Stimulated activated naive CD8-positive, alpha-beta T cell treated with anti-CD3 and anti-CD28 coated beads, Interleukin-15, Interleukin-2, amounts not matched to agents 100 U/mL and 50 U/mL, for 24 hours (primary cell): ENCODE data around the gene BMPR1A.

Experiments
- ATAC-seq: fragments of 150-1000 bp; cut with Tn5 transposase; one replicate; pipeline ENCODE4 v1.10.0; 2021
- DNase-seq: peaks from one replicate; pipeline ENCODE4 v3.0.0; 2021

BMPR1A gene

GRCh38 chr10:86802473-86803108 lies 46.2 kb downstream of the BMPR1A start:
- DNase-seq (no peak), ATAC-seq (no peak)

GRCh38 chr10:86803156-86803555 lies 46.7 kb downstream of the BMPR1A start:
- DNase-seq (no peak), ATAC-seq (no peak)

GRCh38 chr10:86804805-86805204 lies 48.4 kb downstream of the BMPR1A start:
- ATAC-seq (no peak), DNase-seq (no peak)

- DNase-seq = no peak
- no peak for ATAC-seq
These were observed 56.7 kb downstream of the BMPR1A start for GRCh38 chr10:86813101-86813500.

- no peak for DNase-seq
- no peak for ATAC-seq
These were observed 57.6 kb downstream of the BMPR1A start for GRCh38 chr10:86813982-86814381.

- no peak for ATAC-seq
- no peak for DNase-seq
These were observed 58.7 kb downstream of the BMPR1A start for GRCh38 chr10:86815035-86815617.

GRCh38 chr10:86815640-86816039 lies 59.2 kb downstream of the BMPR1A start:
- no peak for ATAC-seq

GRCh38 chr10:86817246-86817645 lies 60.8 kb downstream of the BMPR1A start:
- ATAC-seq (no peak), DNase-seq (no peak)

More at GRCh38 chr10:86815640-86816039, 59.2 kb downstream of the BMPR1A start:
- DNase-seq = no peak

- no peak for ATAC-seq
- DNase-seq = no peak
These were observed 63.1 kb downstream of the BMPR1A start for GRCh38 chr10:86819567-86819966.

- no peak for ATAC-seq
- no peak for DNase-seq
These were observed 64.1 kb downstream of the BMPR1A start for GRCh38 chr10:86820509-86820908.

- DNase-seq (no peak), ATAC-seq (no peak)
These were observed 65.1 kb downstream of the BMPR1A start for GRCh38 chr10:86821388-86821999.

GRCh38 chr10:86823565-86823964 lies 67.1 kb downstream of the BMPR1A start:
- DNase-seq (no peak), ATAC-seq (no peak)

- no peak for DNase-seq
- no peak for ATAC-seq
These were observed 67.7 kb downstream of the BMPR1A start for GRCh38 chr10:86824151-86824550.

- ATAC-seq = no peak
- DNase-seq = no peak
These were observed 68.9 kb downstream of the BMPR1A start for GRCh38 chr10:86825366-86825765.

- DNase-seq (no peak), ATAC-seq (no peak)
These were observed 71.2 kb downstream of the BMPR1A start for GRCh38 chr10:86827639-86828038.

- no peak for DNase-seq
- ATAC-seq = no peak
These were observed 71.7 kb downstream of the BMPR1A start for GRCh38 chr10:86828145-86828544.

GRCh38 chr10:86829472-86829871 lies 73.1 kb downstream of the BMPR1A start:
- DNase-seq = no peak
- ATAC-seq = no peak

GRCh38 chr10:86830043-86830591 lies 73.7 kb downstream of the BMPR1A start:
- DNase-seq = no peak
- ATAC-seq = no peak

GRCh38 chr10:86833969-86834368 lies 77.5 kb downstream of the BMPR1A start:
- ATAC-seq = no peak

GRCh38 chr10:86836044-86836443 lies 79.6 kb downstream of the BMPR1A start:
- ATAC-seq (peak; percentile 59), DNase-seq (no peak)

More at GRCh38 chr10:86833969-86834368, 77.5 kb downstream of the BMPR1A start:
- DNase-seq = no peak

GRCh38 chr10:86837663-86838062 lies 81.2 kb downstream of the BMPR1A start:
- ATAC-seq (no peak), DNase-seq (no peak)

GRCh38 chr10:86840498-86840897 lies 84.1 kb downstream of the BMPR1A start:
- DNase-seq = no peak
- no peak for ATAC-seq

- ATAC-seq (peak; percentile 14), DNase-seq (no peak)
These were observed 89.7 kb downstream of the BMPR1A start for GRCh38 chr10:86846088-86846487.
